SK-N-SH (cell line): Measurements from ENCODE around the gene CD79A. TPM values are rescaled to one million over a fixed set of nuclear protein-coding genes. Genes with fewer than 3 reads are reported as not detected.
A peak's percentile ranks its signal among the peaks of the same experiment; 100 is the strongest.
"Not testable (repeated sequence)": the region's sequence is repeated elsewhere in the genome, so short reads cannot be mapped to it uniquely, and the experiment has no call there.

Experiments used
- CTCF ChIA-PET: fragments of 300-600, 350-600 bp; formaldehyde crosslinking; extraction: SDS; loops from one replicate; lab custom pipeline; 2021; lab: Yijun Ruan, JAX
- POLR2A ChIA-PET: fragments of 350-600 bp; sonication (Branson Sonifier 250); formaldehyde crosslinking; extraction: SDS; loops from one replicate; lab custom pipeline; 2020; ENCODE audit warnings: antibody characterized with exemption, inconsistent platforms; lab: Yijun Ruan, JAX
- DNase-seq: peaks from one replicate; pipeline ENCODE4 v3.0.0; 2012
- H2AFZ ChIP-seq: fragments of 200-600 bp; sonication (generic); 2 replicates; pipeline ENCODE4 v1.8.1; 2016; ENCODE audit warnings: antibody characterized with exemption, mild to moderate bottlenecking, low read depth
- H3F3A ChIP-seq: fragments of 200-600 bp; sonication (generic); replicated peaks from 2 replicates; pipeline ENCODE3; 2016; ENCODE audit warnings: antibody characterized with exemption, mild to moderate bottlenecking; ENCODE audit not compliant: insufficient read depth
- H3K27ac ChIP-seq, 2 experiments: fragments of 200-500 bp in 1 of 2; fragments of 200-600 bp in 1 of 2; sonication (Bioruptor generic) in 1 of 2; sonication (generic), shearing (Covaris generic) in 1 of 2; 2 replicates each; pipeline versions ENCODE4 v1.5.1 to v1.6.1; 2014 to 2016; ENCODE audit warnings: low read depth in 2 of 2, inconsistent platforms in 1 of 2, low read length in 1 of 2, mild to moderate bottlenecking in 1 of 2, mixed read lengths in 1 of 2
- H3K27me3 ChIP-seq: fragments of 200-600 bp; sonication (generic), shearing (Covaris generic); 2 replicates; pipeline ENCODE4 v1.6.1; 2016; ENCODE audit warnings: mixed run types; ENCODE audit not compliant: insufficient read depth
- H3K36me3 ChIP-seq, 2 experiments: fragments of 200-500 bp in 1 of 2; fragments of 200-600 bp in 1 of 2; sonication (Bioruptor generic) in 1 of 2; sonication (generic) in 1 of 2; replicated peaks in 1 of 2; 2 replicates each; pipeline versions ENCODE3 to v1.5.1; 2014 to 2016; ENCODE audit warnings: low read length in 1 of 2, mild to moderate bottlenecking in 1 of 2; ENCODE audit not compliant: insufficient read depth in 2 of 2, control insufficient read depth in 1 of 2
- H3K4me1 ChIP-seq, 2 experiments: fragments of 200-500 bp in 1 of 2; fragments of 200-600 bp in 1 of 2; sonication (Bioruptor generic) in 1 of 2; sonication (generic), shearing (Covaris generic) in 1 of 2; 2 replicates each; pipeline versions ENCODE4 v1.5.1 to v1.6.1; 2014 to 2016; ENCODE audit warnings: low read depth in 1 of 2, low read length in 1 of 2, mixed run types in 1 of 2; ENCODE audit not compliant: insufficient read depth in 2 of 2, control insufficient read depth in 1 of 2
- H3K4me2 ChIP-seq: fragments of 200-600 bp; sonication (generic), shearing (Covaris generic); 2 replicates; pipeline ENCODE4 v1.6.1; 2017; ENCODE audit warnings: mixed run types
- H3K4me3 ChIP-seq, 2 experiments: fragments of 200-500 bp in 1 of 2; fragments of 200-600 bp in 1 of 2; sonication (Bioruptor generic) in 1 of 2; sonication (generic), shearing (Covaris generic) in 1 of 2; 2 replicates each; pipeline versions ENCODE4 v1.5.1 to v1.8.1; 2014 to 2016; ENCODE audit warnings: low read depth in 2 of 2, inconsistent platforms in 1 of 2, low read length in 1 of 2, mild to moderate bottlenecking in 1 of 2, mixed read lengths in 1 of 2, moderate library complexity in 1 of 2
- H3K79me2 ChIP-seq: fragments of 200-600 bp; sonication (generic); 2 replicates; pipeline ENCODE4 v1.8.1; 2017; ENCODE audit warnings: mild to moderate bottlenecking; ENCODE audit not compliant: insufficient read depth
- H3K9ac ChIP-seq: fragments of 200-600 bp; sonication (generic); 2 replicates; pipeline ENCODE4 v1.6.1; 2017; ENCODE audit warnings: mixed run types
- H3K9me2 ChIP-seq: fragments of 200-600 bp; sonication (generic); 2 replicates; pipeline ENCODE4 v1.6.1; 2017; ENCODE audit warnings: mixed run types
- H3K9me3 ChIP-seq: fragments of 200-600 bp; sonication (generic); 2 replicates; pipeline ENCODE4 v1.6.1; 2017; ENCODE audit warnings: mixed run types, mild to moderate bottlenecking, moderate library complexity
- H4K20me1 ChIP-seq: fragments of 200-600 bp; sonication (generic); 2 replicates; pipeline ENCODE4 v1.6.1; 2017; ENCODE audit warnings: mild to moderate bottlenecking, mixed run types; ENCODE audit not compliant: insufficient read depth
- EZH2phosphoT487 ChIP-seq: fragments of 200-600 bp; sonication (generic); IDR thresholded peaks from 2 replicates; pipeline ENCODE4 v1.6.1; 2017; ENCODE audit warnings: low read depth, mixed run types, mild to moderate bottlenecking, antibody characterized with exemption, moderate library complexity, borderline replicate concordance
- FOXJ3 ChIP-seq: sonication (generic); formaldehyde crosslinking; IDR thresholded peaks from 2 replicates; pipeline ENCODE4 v1.5.1; 2020; ENCODE audit warnings: mild to moderate bottlenecking, missing genetic modification reagents
- GABPA ChIP-seq: IDR thresholded peaks from 2 replicates; pipeline ENCODE4 v1.4.0; 2012; ENCODE audit warnings: low read depth, mild to moderate bottlenecking
- NFIC ChIP-seq: IDR thresholded peaks from 2 replicates; pipeline ENCODE4 v1.4.0; 2012; ENCODE audit warnings: borderline replicate concordance
- NRF1 ChIP-seq: IDR thresholded peaks from 2 replicates; pipeline ENCODE4 v1.6.1; 2012; ENCODE audit warnings: low read depth, mild to moderate bottlenecking, low read length
- RFX5 ChIP-seq: IDR thresholded peaks from 2 replicates; pipeline ENCODE4 v1.6.1; 2012; ENCODE audit warnings: mild to moderate bottlenecking, improper control_type of control experiment, low read length
- TAF1 ChIP-seq: IDR thresholded peaks from 2 replicates; pipeline ENCODE4 v1.6.1; 2012; ENCODE audit warnings: low read depth, mild to moderate bottlenecking, low read length, moderate library complexity, borderline replicate concordance
- TCF12 ChIP-seq: IDR thresholded peaks from 2 replicates; pipeline ENCODE4 v1.4.0; 2012
- YY1 ChIP-seq: IDR thresholded peaks from 2 replicates; pipeline ENCODE4 v1.4.0; 2012; ENCODE audit warnings: low read depth, mild to moderate bottlenecking
- WGBS: methylation state at CpG from one replicate; pipeline ENCODE4 v1.1.6; 2017; ENCODE audit warnings: low lambda C conversion rate; 5-methylcytosine and 5-hydroxymethylcytosine counted together
- polyA plus RNA-seq, 3 experiments: library from polyadenylated mRNA; depleted of rRNA; stranded (reverse); fragments of >200 nt; gene quantifications; 2 replicates each; pipeline ENCODE4 v1.2.3, GENCODE V29; 2012
- TF ChIP-seq, protein P1 (sequence below): IDR thresholded peaks from 2 replicates; pipeline ENCODE4; 2012
- TF ChIP-seq, protein P2 (sequence below): IDR thresholded peaks from 2 replicates; pipeline ENCODE4 v1.4.0; 2012; ENCODE audit warnings: low read depth, borderline replicate concordance

The CD79A gene
- polyA plus RNA-seq, 1 of the 3 experiments (the other 2 are of a cell fraction) = 0.20 TPM

DNA sequence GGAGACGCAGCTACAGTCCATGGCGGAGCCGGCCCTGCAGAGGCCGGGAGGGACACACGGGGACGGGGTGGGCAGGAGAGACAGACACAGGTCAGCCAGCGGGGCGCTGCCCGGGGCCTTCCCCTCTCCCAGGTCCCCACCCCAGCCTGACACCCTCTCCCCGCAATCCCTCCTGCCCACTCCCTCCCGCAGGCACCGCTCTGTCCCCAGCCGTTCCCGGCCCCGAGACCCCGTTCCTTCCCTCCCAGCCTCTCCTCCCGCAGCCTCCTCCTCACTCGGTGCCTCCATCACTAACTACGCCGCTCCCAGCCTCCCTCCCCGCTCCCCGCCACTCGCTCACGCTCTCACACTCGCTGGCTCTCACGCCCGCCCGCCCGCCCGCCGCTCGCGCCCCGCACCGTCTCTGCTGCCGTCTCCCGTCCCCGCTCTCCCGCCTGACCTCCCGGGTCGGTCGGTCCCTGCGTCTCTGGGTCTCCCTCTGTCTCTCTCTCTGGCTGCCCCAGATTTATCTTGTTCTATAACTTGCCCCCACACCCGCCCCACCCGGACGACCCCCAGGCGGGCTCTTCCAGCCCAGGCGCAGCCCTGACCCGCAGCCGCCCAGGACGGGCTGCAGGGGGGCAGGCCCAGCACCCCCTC is 35.9 kb downstream of the CD79A start:
- no peak overlapping the region for H2AFZ ChIP-seq
- no peaks in the 10 kb centered on the region for H3K36me3 ChIP-seq
- CTCF ChIA-PET = interaction anchor here (1.0 to 1.4 kb wide), 2 partner anchors 45 to 122 kb away, joined by 3 to 4 read pairs; no protein-coding TSS in a partner anchor
- peak overlapping the region in 1 of 2 experiments; percentile 5; a peak in 1 of 4 replicates for H3K4me3 ChIP-seq
- H3K9me2 ChIP-seq = no peaks in the 10 kb centered on the region
- no peak overlapping the region for H3K27ac ChIP-seq
- POLR2A ChIA-PET = no interaction called here
- H3K9ac ChIP-seq = no peak overlapping the region
- no peak overlapping the region for H3K4me2 ChIP-seq
- no peaks in the 10 kb centered on the region for H3K9me3 ChIP-seq
- peaks cover 3% of the 10 kb centered on the region for H3F3A ChIP-seq
- WGBS = 9% methylated on average over 47 of the region's 51 CpGs
- H3K27me3 ChIP-seq = peaks cover 41% of the 10 kb centered on the region
- peak; percentile 75 for DNase-seq
- H3K4me1 ChIP-seq = no peaks in the 10 kb centered on the region; a peak in 1 of 4 replicates
- TF ChIP-seq NFIC = no peak
- TF ChIP-seq, protein P1, sequence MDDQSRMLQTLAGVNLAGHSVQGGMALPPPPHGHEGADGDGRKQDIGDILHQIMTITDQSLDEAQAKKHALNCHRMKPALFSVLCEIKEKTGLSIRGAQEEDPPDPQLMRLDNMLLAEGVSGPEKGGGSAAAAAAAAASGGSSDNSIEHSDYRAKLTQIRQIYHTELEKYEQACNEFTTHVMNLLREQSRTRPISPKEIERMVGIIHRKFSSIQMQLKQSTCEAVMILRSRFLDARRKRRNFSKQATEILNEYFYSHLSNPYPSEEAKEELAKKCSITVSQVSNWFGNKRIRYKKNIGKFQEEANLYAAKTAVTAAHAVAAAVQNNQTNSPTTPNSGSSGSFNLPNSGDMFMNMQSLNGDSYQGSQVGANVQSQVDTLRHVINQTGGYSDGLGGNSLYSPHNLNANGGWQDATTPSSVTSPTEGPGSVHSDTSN = no peak
- TF ChIP-seq EZH2phosphoT487 = no peak
- no peak for TF ChIP-seq YY1
- no peak for TF ChIP-seq TCF12
- TF ChIP-seq FOXJ3 (CRISPR knock-in tag) = no peak
- no peak for TF ChIP-seq GABPA
- no peak for TF ChIP-seq RFX5
- TF ChIP-seq NRF1 = no peak
- no peaks in the 10 kb centered on the region for H3K79me2 ChIP-seq
- no peaks in the 10 kb centered on the region for H4K20me1 ChIP-seq

DNA sequence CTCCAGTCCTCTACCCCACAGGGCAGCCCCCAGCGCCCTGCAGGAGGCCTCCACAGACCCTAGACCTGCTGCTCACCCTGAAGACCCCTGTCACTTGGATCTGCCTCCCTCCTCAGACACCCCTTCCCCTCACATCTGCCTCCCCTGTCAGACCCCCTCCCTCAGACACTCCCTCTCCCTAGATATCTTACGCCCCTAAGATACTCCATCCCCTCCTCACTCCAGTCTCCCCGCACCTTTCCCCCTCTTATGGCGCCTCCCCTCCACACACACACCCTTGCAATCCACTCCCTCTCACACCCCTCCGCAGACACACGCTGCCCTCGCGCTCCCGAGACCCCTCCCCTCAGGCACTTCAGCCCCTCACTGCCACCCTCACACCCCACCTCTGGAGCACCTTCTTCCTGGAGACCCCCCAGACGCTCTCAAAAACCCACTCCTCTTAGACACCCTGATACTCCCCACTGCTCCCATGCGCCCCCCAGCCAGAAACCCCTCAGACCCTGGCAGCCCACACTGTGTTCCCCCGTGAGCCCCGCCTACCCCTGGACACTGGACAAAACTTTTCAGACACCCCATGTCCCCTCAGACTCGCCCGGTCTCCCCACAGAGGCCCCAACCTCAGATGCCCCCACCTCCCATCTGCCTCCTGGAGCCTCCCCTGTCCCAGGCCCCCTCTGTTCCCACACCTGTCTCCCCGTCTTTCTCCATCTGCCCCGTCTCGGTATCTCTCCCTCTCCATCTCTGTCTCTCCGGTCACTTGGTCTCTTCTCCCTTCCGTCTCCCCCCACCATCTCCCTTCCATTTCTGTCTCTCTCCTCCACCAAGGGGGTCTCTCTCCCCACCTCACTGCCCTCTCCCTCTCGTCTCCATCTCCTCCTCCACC is 36.7 kb downstream of the CD79A start:
- POLR2A ChIA-PET = no interaction called here
- Histone ChIP-seq H3K4me2 (no peak overlapping the region), H4K20me1 (no peaks in the 10 kb centered on the region), H3K4me1 (no peaks in the 10 kb centered on the region; a peak in 1 of 4 replicates), H3K4me3 (no peak overlapping the region), H3K27me3 (peaks cover 41% of the 10 kb centered on the region), H3K9me2 (no peaks in the 10 kb centered on the region), H3K9ac (no peak overlapping the region), H3F3A (peaks cover 2% of the 10 kb centered on the region), H3K36me3 (no peaks in the 10 kb centered on the region), H2AFZ (no peak overlapping the region), H3K79me2 (no peaks in the 10 kb centered on the region), H3K9me3 (no peaks in the 10 kb centered on the region), H3K27ac (no peak overlapping the region)
- CTCF ChIA-PET = no interaction called here
- no peak for DNase-seq
- 19% methylated on average over 21 of the region's 21 CpGs for WGBS
- no peak for TF ChIP-seq TAF1
- TF ChIP-seq, protein P2, sequence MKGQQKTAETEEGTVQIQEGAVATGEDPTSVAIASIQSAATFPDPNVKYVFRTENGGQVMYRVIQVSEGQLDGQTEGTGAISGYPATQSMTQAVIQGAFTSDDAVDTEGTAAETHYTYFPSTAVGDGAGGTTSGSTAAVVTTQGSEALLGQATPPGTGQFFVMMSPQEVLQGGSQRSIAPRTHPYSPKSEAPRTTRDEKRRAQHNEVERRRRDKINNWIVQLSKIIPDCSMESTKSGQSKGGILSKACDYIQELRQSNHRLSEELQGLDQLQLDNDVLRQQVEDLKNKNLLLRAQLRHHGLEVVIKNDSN = no peak

DNA sequence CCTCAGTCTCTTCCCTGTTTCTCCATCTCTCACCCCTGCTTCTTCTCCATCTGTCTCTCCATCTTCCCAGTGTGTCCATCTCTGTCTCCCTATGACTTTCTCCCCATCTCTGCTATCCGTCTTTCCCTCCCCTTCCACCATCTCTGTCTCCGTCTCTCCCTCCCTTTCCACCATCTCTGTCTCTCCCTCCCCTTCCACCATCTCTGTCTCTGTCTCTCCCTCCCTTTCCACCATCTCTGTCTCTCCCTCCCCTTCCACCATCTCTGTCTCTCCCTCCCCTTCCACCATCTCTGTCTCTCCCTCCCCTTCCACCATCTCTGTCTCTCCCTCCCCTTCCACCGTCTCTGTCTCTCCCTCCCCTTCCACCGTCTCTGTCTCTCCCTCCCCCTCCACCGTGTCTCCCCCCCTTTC is 37.4 kb downstream of the CD79A start:
- H3K4me3 ChIP-seq, POLR2A ChIA-PET, H3K27ac ChIP-seq, H3K9ac ChIP-seq, DNase-seq, H3K79me2 ChIP-seq, H3F3A ChIP-seq, H3K9me3 ChIP-seq, H3K4me2 ChIP-seq, H2AFZ ChIP-seq, H3K36me3 ChIP-seq, H4K20me1 ChIP-seq, CTCF ChIA-PET, H3K9me2 ChIP-seq, H3K4me1 ChIP-seq: not testable (repeated sequence)
- 1% methylated on average over 2 of the region's 5 CpGs for WGBS
- H3K27me3 ChIP-seq = peaks cover 41% of the 10 kb centered on the region
